8988T (cell line): Measurements from ENCODE around the gene PTGR2.
"Not testable (repeated sequence)": the region's sequence is repeated elsewhere in the genome, so short reads cannot be mapped to it uniquely, and the experiment has no call there.

Experiments used
- DNase-seq: peaks from one replicate; pipeline ENCODE4 v3.0.0; 2011

PTGR2 gene

GRCh38 chr14:73833530-73834260 is 17.9 kb upstream of the PTGR2 start:
- DNase-seq: no peak

- no peak for DNase-seq
Observed at GRCh38 chr14:73834261-73834625, 17.4 kb upstream of the PTGR2 start.

- not testable (repeated sequence) for DNase-seq
Observed at GRCh38 chr14:73838293-73839034, 13.2 kb upstream of the PTGR2 start.

GRCh38 chr14:73842201-73842600 is 9.4 kb upstream of the PTGR2 start:
- DNase-seq: no peak

GRCh38 chr14:73842851-73843250 is 8.8 kb upstream of the PTGR2 start:
- no peak for DNase-seq

GRCh38 chr14:73843296-73843695 is 8.3 kb upstream of the PTGR2 start:
- no peak for DNase-seq

GRCh38 chr14:73846947-73847346 is 4.7 kb upstream of the PTGR2 start:
- DNase-seq: no peak

GRCh38 chr14:73851000-73851399 is 631 bp upstream of the PTGR2 start:
- no peak for DNase-seq

- no peak for DNase-seq
Observed at GRCh38 chr14:73859145-73859544, 7.5 kb downstream of the PTGR2 start.

- no peak for DNase-seq
Observed at GRCh38 chr14:73861073-73861472, 9.4 kb downstream of the PTGR2 start.

GRCh38 chr14:73862480-73862879 is 10.8 kb downstream of the PTGR2 start:
- no peak for DNase-seq

GRCh38 chr14:73863209-73863608 is 11.6 kb downstream of the PTGR2 start:
- DNase-seq: no peak

- DNase-seq: no peak
Observed at GRCh38 chr14:73865534-73866113, 14.0 kb downstream of the PTGR2 start.

- DNase-seq: not testable (repeated sequence)
Observed at GRCh38 chr14:73869754-73870153, 18.1 kb downstream of the PTGR2 start.

GRCh38 chr14:73870525-73871235 is 19.0 kb downstream of the PTGR2 start:
- DNase-seq: no peak

- no peak for DNase-seq
Observed at GRCh38 chr14:73873660-73874059, 22.0 kb downstream of the PTGR2 start.

GRCh38 chr14:73877790-73878189 is 26.2 kb downstream of the PTGR2 start:
- DNase-seq: no peak

GRCh38 chr14:73878436-73878835 is 26.8 kb downstream of the PTGR2 start:
- no peak for DNase-seq

- DNase-seq: no peak
Observed at GRCh38 chr14:73879027-73879426, 27.4 kb downstream of the PTGR2 start.

- DNase-seq: no peak
Observed at GRCh38 chr14:73884438-73885190, 33.0 kb downstream of the PTGR2 start.

- peak; percentile 68 for DNase-seq
Observed at GRCh38 chr14:73886449-73887317, 35.1 kb downstream of the PTGR2 start, which contains the start of gene ZNF410. Gene ZNF410 (plus strand): TSS chr14:73886859. CDS start chr14:73892176, 5,317 bp downstream.

GRCh38 chr14:73887318-73887616 is 35.6 kb downstream of the PTGR2 start:
- no peak for DNase-seq
